K562 (cell line): ENCODE measurements around the gene PREX1. TPM values are rescaled to one million over a fixed set of nuclear protein-coding genes. Genes with fewer than 3 reads are reported as not detected.
"Not testable (repeated sequence)": the region's sequence is repeated elsewhere in the genome, so short reads cannot be mapped to it uniquely, and the experiment has no call there.

Experiments used
- ATAC-seq: fragments of 200-7000 bp; cut with Tn5 transposase; 3 replicates; pipeline ENCODE4 v1.9.1; 2020; ENCODE audit warnings: moderate library complexity
- BruUV-seq: library from RNA; stranded (reverse); fragments of 400-500 nt; replicated peaks from 2 replicates; lab custom pipeline; 2021; lab: Mats Ljungman, UMichigan
- CTCF ChIA-PET: fragments of 300-600 bp; formaldehyde crosslinking; extraction: SDS; loops from one replicate; lab custom pipeline; 2021; ENCODE audit warnings: low intra/inter-chr PET ratio; lab: Yijun Ruan, JAX
- POLR2A ChIA-PET: fragments of 300-600, 350-650 bp; sonication (Branson Sonifier 250); formaldehyde crosslinking; extraction: SDS; loops from one replicate; lab custom pipeline; 2021; ENCODE audit warnings: antibody characterized with exemption, inconsistent platforms; lab: Yijun Ruan, JAX
- DNase-seq, 4 experiments: peaks; one replicate each; pipeline versions ENCODE4 v3.0.0 to v3.0.0-alpha.2; 2011 to 2018; ENCODE audit warnings: low spot score in 3 of 4, mixed read lengths in 3 of 4; ENCODE audit errors: extremely low read depth in 1 of 4
- FAIRE-seq: peaks from 2 replicates; lab custom pipeline; 2011; peaks lifted over from hg19 to GRCh38; lab: Jason Lieb, UNC
- H2AFZ ChIP-seq: 2 replicates; pipeline ENCODE4 v1.6.0; 2011; ENCODE audit warnings: low read depth, low read length, control low read depth, inconsistent platforms
- H3K27ac ChIP-seq: fragments of 200-600 bp; 3 replicates; pipeline ENCODE4 v1.8.0; 2011; ENCODE audit warnings: low read depth, mild to moderate bottlenecking, control low read depth, inconsistent platforms, low read length, moderate library complexity, mixed read lengths; ENCODE audit errors: extremely low read depth
- H3K27me3 ChIP-seq, 2 experiments: fragments of 300-600 bp in 1 of 2; 2 replicates in 1 of 2; 3 replicates in 1 of 2; pipeline versions ENCODE4 v1.6.0 to v1.8.0; 2011; ENCODE audit warnings: inconsistent platforms in 2 of 2, low read length in 2 of 2, mild to moderate bottlenecking in 1 of 2, mixed read lengths in 1 of 2, moderate library complexity in 1 of 2; ENCODE audit not compliant: control insufficient read depth in 2 of 2, insufficient read depth in 2 of 2
- H3K36me3 ChIP-seq: fragments of 300-600 bp; 3 replicates; pipeline ENCODE4 v1.8.0; 2011; ENCODE audit warnings: mild to moderate bottlenecking, low read length, inconsistent platforms; ENCODE audit not compliant: control insufficient read depth, insufficient read depth
- H3K4me1 ChIP-seq, 2 experiments: fragments of 200-600 bp in 1 of 2; replicated peaks in 1 of 2; 2 replicates in 1 of 2; 3 replicates in 1 of 2; pipeline versions ENCODE4 v1.5.1 to v1.8.0; 2011; ENCODE audit warnings: inconsistent platforms in 2 of 2, low read length in 2 of 2, mild to moderate bottlenecking in 1 of 2, mixed read lengths in 1 of 2, moderate library complexity in 1 of 2; ENCODE audit not compliant: control insufficient read depth in 2 of 2, insufficient read depth in 2 of 2
- H3K4me2 ChIP-seq: 2 replicates; pipeline ENCODE4 v1.6.1; 2011; ENCODE audit warnings: low read length, control low read depth, inconsistent platforms, mixed read lengths; ENCODE audit not compliant: insufficient read depth
- H3K4me3 ChIP-seq: fragments of 200-600 bp; sonication (generic), shearing (Covaris generic); 2 replicates; pipeline ENCODE4 v1.5.1; 2016; ENCODE audit warnings: control low read depth, inconsistent platforms
- H3K79me2 ChIP-seq: fragments of 200-600 bp; 3 replicates; pipeline ENCODE4 v1.8.0; 2011; ENCODE audit warnings: low read length, inconsistent platforms; ENCODE audit not compliant: control insufficient read depth, insufficient read depth
- H3K9ac ChIP-seq, 2 experiments: 2 replicates each; pipeline versions ENCODE4 v1.6.0 to v1.6.1; 2011; ENCODE audit warnings: low read depth in 2 of 2, low read length in 2 of 2, control low read depth in 1 of 2, inconsistent platforms in 1 of 2, mild to moderate bottlenecking in 1 of 2, mixed read lengths in 1 of 2; ENCODE audit not compliant: insufficient read depth in 1 of 2
- H3K9me1 ChIP-seq: one replicate; pipeline ENCODE4 v1.6.0; 2011; ENCODE audit warnings: inconsistent platforms, mild to moderate bottlenecking, low read length, moderate library complexity; ENCODE audit not compliant: control insufficient read depth, insufficient read depth
- H3K9me3 ChIP-seq: replicated peaks from 2 replicates; pipeline ENCODE4 v1.5.1; 2011; ENCODE audit warnings: low read depth, low read length, inconsistent platforms; ENCODE audit not compliant: control insufficient read depth, insufficient read depth
- H4K20me1 ChIP-seq: replicated peaks from 2 replicates; pipeline ENCODE4 v1.6.1; 2011; ENCODE audit warnings: low read length, inconsistent platforms, mixed read lengths; ENCODE audit not compliant: control insufficient read depth, insufficient read depth
- CEBPG ChIP-seq, 3 experiments: fragments of 200-800 bp in 1 of 3; sonication (Bioruptor generic) in 1 of 3; sonication (generic) in 1 of 3; formaldehyde crosslinking in 1 of 3; IDR thresholded peaks in 2 of 3; conservative IDR thresholded peaks in 1 of 3; 2 replicates each; pipeline versions ENCODE4 v1.6.1 to v1.8.0; 2016 to 2022; ENCODE audit warnings: missing compliant biosample characterization in 2 of 3, missing genetic modification characterization in 2 of 3, mild to moderate bottlenecking in 1 of 3, missing genetic modification reagents in 1 of 3
- DNMT1 ChIP-seq: fragments of 450-650 bp; IDR thresholded peaks from 2 replicates; pipeline ENCODE4 v1.6.1; 2016; ENCODE audit warnings: antibody characterized with exemption, mild to moderate bottlenecking
- NFYB ChIP-seq: IDR thresholded peaks from 2 replicates; pipeline ENCODE4 v1.6.1; 2011; ENCODE audit warnings: mild to moderate bottlenecking, moderate library complexity; ENCODE audit not compliant: insufficient read length; ENCODE audit errors: extremely low read depth
- THRAP3 ChIP-seq: fragments of 450-650 bp; IDR thresholded peaks from 2 replicates; pipeline ENCODE4 v1.6.1; 2016; ENCODE audit warnings: mild to moderate bottlenecking, inconsistent platforms, borderline replicate concordance
- ZNF121 ChIP-seq: sonication (generic); formaldehyde crosslinking; conservative IDR thresholded peaks from 2 replicates; pipeline ENCODE4 v1.8.0; 2022; ENCODE audit warnings: missing genetic modification reagents
- WGBS: fragments of 100-300 bp; shearing (Covaris generic); methylation state at CpG from one replicate; pipeline ENCODE4 v1.1.6; 2016; ENCODE audit warnings: low coverage, mixed read lengths; ENCODE audit not compliant: insufficient coverage; ENCODE audit errors: missing lambda C conversion rate; 5-methylcytosine and 5-hydroxymethylcytosine counted together
- in situ Hi-C: fragments of 300-500 bp; cut with MboI; formaldehyde crosslinking; loops from 4 replicates; pipeline ENCODE4 v1.15.0; 2018; ENCODE audit warnings: inconsistent platforms, mixed read lengths
- intact Hi-C: fragments of 100-400 bp; cut with micrococcal nuclease; formaldehyde crosslinking; loops from 2 replicates; pipeline ENCODE4 v1.14.2; 2022
- polyA plus RNA-seq, 8 experiments: library from polyadenylated mRNA; depleted of rRNA in 4 of 8; stranded (reverse) in 5 of 8; unstranded in 3 of 8; fragments of >200 nt; fragmentation: Nextera tagmentation in 2 of 8; fragmentation: Illumina TruSeq in 1 of 8; extraction: Ambion mirVana in 2 of 8; extraction: Trizol in 1 of 8; gene quantifications; 2 replicates each; pipeline versions ENCODE4 v1.2.1 to v1.2.3, GENCODE V29; 2011 to 2014; ENCODE audit warnings: inconsistent platforms in 1 of 8, missing spikeins in 1 of 8
- total RNA-seq, 7 experiments: library from RNA; depleted of rRNA in 6 of 7; stranded (reverse); fragments of >200 nt in 6 of 7; fragmentation: Illumina TruSeq in 2 of 7; extraction: Trizol in 2 of 7; gene quantifications; 2 replicates each; pipeline versions ENCODE4 v1.2.1 to v1.2.3, GENCODE V29; 2011 to 2021; ENCODE audit warnings: low replicate concordance in 1 of 7

Gene PREX1
- total and polyA plus RNA-seq, 9 of the 15 experiments (the other 6 are each of a cell fraction or from before 2014, with no cell fraction given): 0.37 to 10.4 (median 4.8) TPM

DNA sequence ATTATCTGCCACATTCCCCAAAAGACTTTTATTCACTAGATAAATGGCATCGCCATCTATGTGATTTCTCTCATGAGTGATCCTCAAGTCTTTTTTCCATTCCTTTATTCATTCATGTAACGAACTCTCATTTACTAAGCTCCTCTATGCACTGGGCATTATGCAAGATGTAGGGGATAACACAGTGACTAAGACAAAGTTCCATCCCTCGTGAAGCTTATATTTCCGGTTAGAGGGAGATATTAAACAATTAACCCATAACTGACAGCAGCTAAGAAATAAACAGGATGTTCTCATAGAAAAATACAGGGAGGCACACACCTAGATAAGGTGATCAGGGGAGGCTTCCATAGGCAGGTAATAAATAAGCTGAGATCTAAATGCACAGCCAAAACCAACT is 17.2 kb upstream of the PREX1 start:
- 31% methylated on average over 4 of the region's 4 CpGs for WGBS
- POLR2A ChIA-PET: interaction anchor here (0.7 to 1.5 kb wide), 2 partner anchors 9 to 17 kb away, joined by 3 to 6 read pairs; partner anchors contain the start of gene PREX1
- ATAC-seq: no peak
- no peak for TF ChIP-seq THRAP3
- TF ChIP-seq NFYB: no peak
- no peak for TF ChIP-seq CEBPG (CRISPR knock-in tag; IDR thresholded peaks at IDR 0.05)
- TF ChIP-seq CEBPG (tag; conservative IDR thresholded peaks at IDR 0.05 in 1 of 2, IDR thresholded peaks at IDR 0.05 in 1 of 2): 0 out of 4 replicates have a peak, but pooled peaks of 1 of the 2 experiments have one; percentile 24
- no peak for TF ChIP-seq DNMT1
- TF ChIP-seq, all 486 proteins: peak for 1
- Histone ChIP-seq H3K4me3 (no peak overlapping the region), H3K9me3 (no peaks in the 10 kb centered on the region), H3K79me2 (no peaks in the 10 kb centered on the region), H4K20me1 (no peaks in the 10 kb centered on the region), H2AFZ (no peak overlapping the region), H3K9ac (no peak overlapping the region), H3K27ac (no peak overlapping the region), H3K4me2 (no peak overlapping the region), H3K9me1 (no peaks in the 10 kb centered on the region), H3K36me3 (peaks cover 2% of the 10 kb centered on the region; the same call in 1 of the 3 replicates), H3K4me1 (peaks cover 8 to 20% of the 10 kb centered on the region in 2 experiments; a peak in 4 of 5 replicates), H3K27me3 (no peaks in the 10 kb centered on the region)
- BruUV-seq: no TSS peak
- intact Hi-C loops (no loop called here), in situ Hi-C loops (no loop called here)
- FAIRE-seq (no peak), DNase-seq (no peak)
- CTCF ChIA-PET: no interaction called here

DNA sequence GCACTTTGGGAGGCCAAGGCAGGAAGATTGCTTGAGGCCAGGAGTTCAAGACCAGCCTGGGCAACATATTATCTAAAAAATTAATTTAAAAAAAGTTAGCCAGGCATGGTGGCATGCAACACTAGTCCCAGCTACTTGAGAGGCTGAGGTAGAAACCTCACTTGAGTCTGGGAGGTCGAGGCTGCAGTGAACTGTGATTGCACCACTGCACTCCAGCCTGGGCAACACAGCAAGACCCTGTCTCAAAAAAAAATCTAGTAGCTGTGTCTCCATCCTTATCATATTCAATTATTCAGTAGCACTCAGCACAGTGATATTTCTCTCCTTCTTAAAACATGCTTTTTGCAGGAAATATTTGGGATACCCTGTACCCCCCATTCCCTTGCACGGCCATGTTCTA is 16.1 kb upstream of the PREX1 start:
- 50% methylated on average over 2 of the region's 2 CpGs for WGBS
- H3K79me2 ChIP-seq, CTCF ChIA-PET: not testable (repeated sequence)

More for the DNA sequence above, 16.1 kb upstream of the PREX1 start:
- BruUV-seq, H3K4me3 ChIP-seq, H3K9me1 ChIP-seq, H3K9me3 ChIP-seq, intact Hi-C loops, H3K27me3 ChIP-seq, in situ Hi-C loops, H3K4me2 ChIP-seq, H2AFZ ChIP-seq, H3K36me3 ChIP-seq, DNase-seq, H3K9ac ChIP-seq, ATAC-seq, H3K27ac ChIP-seq, POLR2A ChIA-PET, FAIRE-seq, H4K20me1 ChIP-seq: not testable (repeated sequence)
- peaks cover 8 to 20% of the 10 kb centered on the region in 2 experiments; a peak in 4 of 5 replicates for H3K4me1 ChIP-seq
- TF ChIP-seq ZNF121 (CRISPR knock-in tag): peak; percentile 82
